IMR-90 (cell line): ENCODE measurements around the gene PPAN. TPM values are rescaled to one million over a fixed set of nuclear protein-coding genes. Genes with fewer than 3 reads are reported as not detected.

Source experiments
- ATAC-seq: fragments of 200-7000 bp; cut with Tn5 transposase; 2 replicates; pipeline ENCODE4 v1.9.1; 2020; ENCODE audit warnings: low read depth, mild to moderate bottlenecking, moderate library complexity
- BruUV-seq: library from RNA; stranded (reverse); fragments of 400-500 nt; replicated peaks from 2 replicates; lab custom pipeline; 2021; lab: Mats Ljungman, UMichigan
- CTCF ChIA-PET: fragments of 300-600 bp; formaldehyde crosslinking; extraction: SDS; loops from one replicate; lab custom pipeline; 2021; ENCODE audit warnings: antibody characterized with exemption; lab: Yijun Ruan, JAX
- POLR2A ChIA-PET: fragments of 300-600 bp; sonication (Branson Sonifier 250); formaldehyde crosslinking; loops from one replicate; lab custom pipeline; 2022; ENCODE audit warnings: antibody characterized with exemption; ENCODE audit not compliant: unreplicated experiment; lab: Charles Lee
- DNase-seq: peaks from one replicate; pipeline ENCODE4 v3.0.0; 2013
- H2AFZ ChIP-seq: replicated peaks from 2 replicates; pipeline ENCODE3; 2013; ENCODE audit warnings: low read length, mild to moderate bottlenecking; ENCODE audit not compliant: poor library complexity
- H2AK5ac ChIP-seq: 2 replicates; pipeline ENCODE4 v1.6.1; 2013; ENCODE audit warnings: low read depth, low read length, inconsistent platforms
- H2AK9ac ChIP-seq: replicated peaks from 2 replicates; pipeline ENCODE3; 2013; ENCODE audit warnings: mild to moderate bottlenecking, low read depth, low read length, moderate library complexity; ENCODE audit not compliant: poor library complexity
- H2BK120ac ChIP-seq: 2 replicates; pipeline ENCODE4 v1.6.1; 2013; ENCODE audit warnings: low read depth, low read length, inconsistent platforms
- H2BK15ac ChIP-seq: 3 replicates; pipeline ENCODE4 v1.6.1; 2013; ENCODE audit warnings: low read depth, low read length, inconsistent platforms
- H2BK20ac ChIP-seq: 2 replicates; pipeline ENCODE4 v1.6.1; 2013; ENCODE audit warnings: low read depth, mild to moderate bottlenecking, inconsistent platforms, low read length, moderate library complexity
- H2BK5ac ChIP-seq: 2 replicates; pipeline ENCODE4 v1.6.1; 2013; ENCODE audit warnings: mild to moderate bottlenecking, low read depth, low read length, inconsistent platforms; ENCODE audit not compliant: poor library complexity, severe bottlenecking
- H3K14ac ChIP-seq: replicated peaks from 2 replicates; pipeline ENCODE4 v1.6.1; 2013; ENCODE audit warnings: low read depth, low read length, inconsistent platforms
- H3K18ac ChIP-seq: 2 replicates; pipeline ENCODE4 v1.6.1; 2013; ENCODE audit warnings: low read depth, low read length, control low read depth
- H3K23ac ChIP-seq: 2 replicates; pipeline ENCODE4 v1.6.1; 2013; ENCODE audit warnings: low read depth, low read length, inconsistent platforms
- H3K27ac ChIP-seq: 2 replicates; pipeline ENCODE4 v1.5.1; 2013; ENCODE audit warnings: mild to moderate bottlenecking, control low read depth, low read length; ENCODE audit not compliant: insufficient read depth
- H3K27me3 ChIP-seq: 2 replicates; pipeline ENCODE4 v1.6.1; 2013; ENCODE audit warnings: low read length; ENCODE audit not compliant: control insufficient read depth, insufficient read depth
- H3K36me3 ChIP-seq: 2 replicates; pipeline ENCODE4 v1.6.1; 2013; ENCODE audit warnings: low read length, mixed read lengths; ENCODE audit not compliant: control insufficient read depth, insufficient read depth
- H3K4ac ChIP-seq: 2 replicates; pipeline ENCODE4 v1.6.1; 2013; ENCODE audit warnings: low read depth, low read length, inconsistent platforms
- H3K4me1 ChIP-seq: 2 replicates; pipeline ENCODE4 v1.6.1; 2013; ENCODE audit warnings: low read length, mixed read lengths; ENCODE audit not compliant: control insufficient read depth, insufficient read depth
- H3K4me2 ChIP-seq: 2 replicates; pipeline ENCODE4 v1.6.1; 2013; ENCODE audit warnings: low read depth, mild to moderate bottlenecking, control low read depth, low read length, moderate library complexity
- H3K4me3 ChIP-seq: 2 replicates; pipeline ENCODE4 v1.5.1; 2013; ENCODE audit warnings: low read depth, mild to moderate bottlenecking, control low read depth, low read length, moderate library complexity; ENCODE audit not compliant: insufficient read depth
- H3K56ac ChIP-seq: 2 replicates; pipeline ENCODE4 v1.6.1; 2013; ENCODE audit warnings: low read length, inconsistent platforms; ENCODE audit not compliant: insufficient read depth; ENCODE audit errors: extremely low read depth
- H3K79me1 ChIP-seq, 2 experiments: 2 replicates each; pipeline ENCODE4 v1.6.1; 2013; ENCODE audit warnings: low read length in 2 of 2, inconsistent platforms in 1 of 2, low read depth in 1 of 2
- H3K9ac ChIP-seq: 2 replicates; pipeline ENCODE4 v1.6.1; 2013; ENCODE audit warnings: low read depth, low read length, control low read depth
- H3K9me1 ChIP-seq: 2 replicates; pipeline ENCODE4 v1.6.1; 2013; ENCODE audit warnings: low read length, inconsistent platforms; ENCODE audit not compliant: insufficient read depth
- H3K9me3 ChIP-seq: 2 replicates; pipeline ENCODE4 v1.6.1; 2013; ENCODE audit warnings: low read length; ENCODE audit not compliant: control insufficient read depth, insufficient read depth
- H4K20me1 ChIP-seq: 2 replicates; pipeline ENCODE4 v1.6.1; 2013; ENCODE audit warnings: low read length, inconsistent platforms; ENCODE audit not compliant: insufficient read depth
- H4K5ac ChIP-seq: 2 replicates; pipeline ENCODE4 v1.6.1; 2013; ENCODE audit warnings: mild to moderate bottlenecking, low read depth, low read length, control low read depth
- H4K8ac ChIP-seq, 2 experiments: 2 replicates each; pipeline ENCODE4 v1.6.1; 2013; ENCODE audit warnings: low read depth in 2 of 2, low read length in 2 of 2, control low read depth in 1 of 2, inconsistent platforms in 1 of 2
- H4K91ac ChIP-seq: 2 replicates; pipeline ENCODE4 v1.6.1; 2013; ENCODE audit warnings: low read depth, low read length, inconsistent platforms; ENCODE audit not compliant: insufficient read depth
- BHLHE40 ChIP-seq: fragments of 150-350 bp; IDR thresholded peaks from 2 replicates; pipeline ENCODE4 v1.6.1; 2016; ENCODE audit warnings: mild to moderate bottlenecking, low read depth, low read length
- CHD1 ChIP-seq: IDR thresholded peaks from 2 replicates; pipeline ENCODE4 v1.6.1; 2012; ENCODE audit warnings: low read depth, low read length, improper control_type of control experiment
- CTCF ChIP-seq: conservative IDR thresholded peaks from 2 replicates; pipeline ENCODE4 v1.5.1; 2012; ENCODE audit warnings: mild to moderate bottlenecking, low read depth, low read length, improper control_type of control experiment
- FOS ChIP-seq: fragments of 150-350 bp; IDR thresholded peaks from 2 replicates; pipeline ENCODE4 v1.6.1; 2016; ENCODE audit warnings: low read depth, low read length
- MAFK ChIP-seq: IDR thresholded peaks from 2 replicates; pipeline ENCODE4 v1.6.1; 2012; ENCODE audit warnings: low read depth, low read length, improper control_type of control experiment
- MAZ ChIP-seq: IDR thresholded peaks from 2 replicates; pipeline ENCODE4 v1.6.1; 2012; ENCODE audit warnings: low read depth, mild to moderate bottlenecking, low read length, improper control_type of control experiment, moderate library complexity, borderline replicate concordance
- MXI1 ChIP-seq: IDR thresholded peaks from 2 replicates; pipeline ENCODE4 v1.6.1; 2012; ENCODE audit warnings: low read depth, mild to moderate bottlenecking, low read length, moderate library complexity, borderline replicate concordance
- NFE2L2 ChIP-seq: fragments of 150-350 bp; IDR thresholded peaks from 2 replicates; pipeline ENCODE4 v1.6.1; 2016; ENCODE audit warnings: low read depth, mild to moderate bottlenecking, low read length
- POLR2A ChIP-seq: IDR thresholded peaks from 2 replicates; pipeline ENCODE4 v1.6.1; 2012; ENCODE audit warnings: mild to moderate bottlenecking, low read depth, low read length
- RAD21 ChIP-seq: IDR thresholded peaks from 2 replicates; pipeline ENCODE4 v1.6.1; 2012; ENCODE audit warnings: low read length, improper control_type of control experiment
- RCOR1 ChIP-seq: IDR thresholded peaks from 2 replicates; pipeline ENCODE4 v1.6.1; 2012; ENCODE audit warnings: mild to moderate bottlenecking, low read length, improper control_type of control experiment; ENCODE audit not compliant: insufficient replicate concordance
- RFX5 ChIP-seq: IDR thresholded peaks from 2 replicates; pipeline ENCODE4 v1.8.0; 2012; ENCODE audit warnings: low read depth, mild to moderate bottlenecking, low read length, moderate library complexity
- SMC3 ChIP-seq: fragments of 150-350 bp; IDR thresholded peaks from 2 replicates; pipeline ENCODE4 v1.6.1; 2016; ENCODE audit warnings: low read depth, mild to moderate bottlenecking, antibody characterized with exemption, low read length, moderate library complexity
- WGBS, 2 experiments: methylation state at CpG; one replicate each; pipeline versions ENCODE4 v1.1.5 to v1.1.7; 2013; ENCODE audit warnings: missing lambda C conversion rate in 2 of 2; ENCODE audit not compliant: insufficient read length in 1 of 2; ENCODE audit errors: extremely low coverage in 2 of 2; 5-methylcytosine and 5-hydroxymethylcytosine counted together
- dilution Hi-C: fragments of 300-500 bp; cut with HindIII; formaldehyde crosslinking; loops from one replicate; pipeline ENCODE4 v1.14.3; 2018; ENCODE audit warnings: low sequenced_read_pairs; ENCODE audit not compliant: unreplicated experiment
- in situ Hi-C: fragments of 300-500 bp; cut with MboI; formaldehyde crosslinking; loops from 3 replicates; pipeline ENCODE4 v1.14.3; 2019; ENCODE audit warnings: low sequenced_read_pairs, inconsistent platforms, mixed read lengths
- intact Hi-C: fragments of 100-400 bp; cut with micrococcal nuclease; formaldehyde crosslinking; loops from 2 replicates; pipeline ENCODE4 v1.10.0; 2022
- polyA plus RNA-seq, 3 experiments: library from polyadenylated mRNA; depleted of rRNA; stranded (reverse); fragments of >200 nt; gene quantifications; 2 replicates each; pipeline ENCODE4 v1.2.3, GENCODE V29; 2012; ENCODE audit warnings: low replicate concordance in 1 of 3
- total RNA-seq: library from RNA; depleted of rRNA; stranded (reverse); fragments of >200 nt; gene quantifications from 2 replicates; pipeline ENCODE4 v1.2.3, GENCODE V29; 2012
- TF ChIP-seq, protein P1 (sequence below): fragments of 150-350 bp; IDR thresholded peaks from 2 replicates; pipeline ENCODE4 v1.6.1; 2016; ENCODE audit warnings: low read depth, mild to moderate bottlenecking, low read length, moderate library complexity, borderline replicate concordance

Gene PPAN
- total and polyA plus RNA-seq, 2 of the 4 experiments (the other 2 are of a cell fraction): 24.0 to 41.6 TPM

GRCh38 chr19:10149427-10149826, 43.3 kb downstream of the PPAN start:
- Histone ChIP-seq H3K9me1 (no peaks in the 10 kb centered on the region), H2BK20ac (no peak overlapping the region), H2BK120ac (no peak overlapping the region), H3K79me1 (peaks cover 24 to 25% of the 10 kb centered on the region in 2 experiments), H2AK9ac (no peak overlapping the region), H4K20me1 (peaks cover 3% of the 10 kb centered on the region; the same call in 1 of the 2 replicates), H3K4ac (no peak overlapping the region), H3K27me3 (no peaks in the 10 kb centered on the region), H4K5ac (no peak overlapping the region), H2AFZ (no peak overlapping the region), H4K91ac (no peak overlapping the region), H3K4me3 (no peak overlapping the region), H2AK5ac (no peak overlapping the region), H3K56ac (no peak overlapping the region), H4K8ac (no peak overlapping the region), H3K4me2 (no peak overlapping the region), H2BK15ac (no peak overlapping the region), H3K23ac (no peak overlapping the region), H2BK5ac (no peak overlapping the region), H3K36me3 (peaks cover 69% of the 10 kb centered on the region), H3K27ac (no peak overlapping the region), H3K4me1 (no peaks in the 10 kb centered on the region), H3K9ac (no peak overlapping the region), H3K9me3 (no peaks in the 10 kb centered on the region), H3K18ac (no peak overlapping the region), H3K14ac (no peak overlapping the region)
- no TSS peak for BruUV-seq
- CTCF ChIA-PET: no interaction called here
- TF ChIP-seq CHD1 (no peak), POLR2A (no peak), MAZ (no peak), NFE2L2 (no peak), FOS (no peak), SMC3 (no peak), RCOR1 (no peak), MAFK (no peak), RFX5 (no peak), BHLHE40 (no peak), CTCF (no peak), RAD21 (no peak), MXI1 (no peak)
- TF ChIP-seq, protein P1, sequence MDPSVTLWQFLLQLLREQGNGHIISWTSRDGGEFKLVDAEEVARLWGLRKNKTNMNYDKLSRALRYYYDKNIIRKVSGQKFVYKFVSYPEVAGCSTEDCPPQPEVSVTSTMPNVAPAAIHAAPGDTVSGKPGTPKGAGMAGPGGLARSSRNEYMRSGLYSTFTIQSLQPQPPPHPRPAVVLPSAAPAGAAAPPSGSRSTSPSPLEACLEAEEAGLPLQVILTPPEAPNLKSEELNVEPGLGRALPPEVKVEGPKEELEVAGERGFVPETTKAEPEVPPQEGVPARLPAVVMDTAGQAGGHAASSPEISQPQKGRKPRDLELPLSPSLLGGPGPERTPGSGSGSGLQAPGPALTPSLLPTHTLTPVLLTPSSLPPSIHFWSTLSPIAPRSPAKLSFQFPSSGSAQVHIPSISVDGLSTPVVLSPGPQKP: no peak
- dilution Hi-C loops (no loop called here), in situ Hi-C loops (no loop called here), intact Hi-C loops (no loop called here)
- ATAC-seq (no peak), DNase-seq (no peak)
- POLR2A ChIA-PET: no interaction called here
- WGBS, 2 experiments: 98% methylated on average over 8 of the region's 12 CpGs; no CpG with 5 or more reads in 1 of the 2 experiments
